DOHH2 (cell line): ENCODE measurements around the gene ZRANB1.
"Not testable (repeated sequence)": the region's sequence is repeated elsewhere in the genome, so short reads cannot be mapped to it uniquely, and the experiment has no call there.

Source experiments
- H3F3A ChIP-seq: fragments of 200-600 bp; sonication (generic), shearing (Covaris generic); 2 replicates; pipeline ENCODE4 v1.6.0; 2016; ENCODE audit warnings: antibody characterized with exemption, mild to moderate bottlenecking; ENCODE audit not compliant: control insufficient read depth, insufficient read depth
- H3K27ac ChIP-seq: fragments of 200-600 bp; sonication (generic); 2 replicates; pipeline ENCODE4 v1.5.1; 2014; ENCODE audit warnings: low read depth, mild to moderate bottlenecking, low read length, moderate library complexity
- H3K27me3 ChIP-seq: fragments of 200-600 bp; sonication (generic); 2 replicates; pipeline ENCODE4 v1.6.1; 2014; ENCODE audit warnings: mild to moderate bottlenecking, low read length, mixed read lengths; ENCODE audit not compliant: control insufficient read depth
- H3K36me3 ChIP-seq: fragments of 200-600 bp; sonication (generic); 2 replicates; pipeline ENCODE4 v1.6.1; 2014; ENCODE audit warnings: mild to moderate bottlenecking, low read length, moderate library complexity, mixed read lengths; ENCODE audit not compliant: control insufficient read depth
- H3K4me1 ChIP-seq: fragments of 200-600 bp; sonication (generic); 2 replicates; pipeline ENCODE4 v1.6.1; 2014; ENCODE audit warnings: mild to moderate bottlenecking, low read length, mixed read lengths; ENCODE audit not compliant: control insufficient read depth
- H3K4me2 ChIP-seq: fragments of 200-600 bp; sonication (generic); 2 replicates; pipeline ENCODE4 v1.6.0; 2014; ENCODE audit warnings: mild to moderate bottlenecking, low read length, moderate library complexity
- H3K4me3 ChIP-seq: fragments of 200-600 bp; sonication (generic); 2 replicates; pipeline ENCODE4 v1.5.1; 2014; ENCODE audit warnings: mild to moderate bottlenecking, low read length, mixed read lengths
- H3K79me2 ChIP-seq: fragments of 200-600 bp; sonication (generic); 2 replicates; pipeline ENCODE4 v1.6.1; 2014; ENCODE audit warnings: mild to moderate bottlenecking, low read length, mixed read lengths; ENCODE audit not compliant: control insufficient read depth
- H3K9me2 ChIP-seq: fragments of 200-600 bp; sonication (generic); replicated peaks from 2 replicates; pipeline ENCODE4 v1.6.1; 2014; ENCODE audit warnings: mild to moderate bottlenecking, low read length, mixed read lengths; ENCODE audit not compliant: control insufficient read depth
- H3K9me3 ChIP-seq: fragments of 200-600 bp; sonication (generic); 2 replicates; pipeline ENCODE4 v1.6.1; 2014; ENCODE audit warnings: antibody characterized with exemption, low read length, mixed read lengths; ENCODE audit not compliant: control insufficient read depth, insufficient read depth
- H4K20me1 ChIP-seq: fragments of 200-600 bp; sonication (generic); 2 replicates; pipeline ENCODE4 v1.6.0; 2014; ENCODE audit warnings: low read depth, mild to moderate bottlenecking, antibody characterized with exemption, low read length, moderate library complexity; ENCODE audit not compliant: control insufficient read depth, insufficient read depth
- CTCF ChIP-seq: fragments of 200-600 bp; sonication (generic); IDR thresholded peaks from one replicate; pipeline ENCODE4 v1.5.1; 2014; ENCODE audit warnings: antibody characterized with exemption, mild to moderate bottlenecking, low read depth, low read length; ENCODE audit not compliant: poor library complexity, severe bottlenecking
- EZH2phosphoT487 ChIP-seq: fragments of 200-600 bp; sonication (generic); IDR thresholded peaks from 2 replicates; pipeline ENCODE4 v1.6.1; 2017; ENCODE audit warnings: borderline replicate concordance, mild to moderate bottlenecking, antibody characterized with exemption, low read length, moderate library complexity, mixed read lengths

The ZRANB1 gene

GRCh38 chr10:124987788-124988187 lies 45.9 kb downstream of the ZRANB1 start:
- Histone ChIP-seq H3K27me3 (no peaks in the 10 kb centered on the region), H3K4me3 (no peak overlapping the region), H3F3A (no peaks in the 10 kb centered on the region), H3K9me3 (no peaks in the 10 kb centered on the region), H3K4me2 (no peak overlapping the region), H3K79me2 (no peaks in the 10 kb centered on the region), H3K4me1 (no peaks in the 10 kb centered on the region), H3K9me2 (no peaks in the 10 kb centered on the region), H4K20me1 (no peaks in the 10 kb centered on the region), H3K36me3 (peaks cover 42% of the 10 kb centered on the region), H3K27ac (no peak overlapping the region)
- no peak for TF ChIP-seq CTCF
- no peak for TF ChIP-seq EZH2phosphoT487

- not testable (repeated sequence) for H4K20me1 ChIP-seq, H3K79me2 ChIP-seq, H3K4me1 ChIP-seq, H3K4me2 ChIP-seq, H3K9me2 ChIP-seq, H3K4me3 ChIP-seq, H3K27ac ChIP-seq, H3K27me3 ChIP-seq, H3K9me3 ChIP-seq, H3F3A ChIP-seq
- H3K36me3 ChIP-seq, result peaks cover 37% of the 10 kb centered on the region
These were observed 46.8 kb downstream of the ZRANB1 start for GRCh38 chr10:124988753-124989152.

- Histone ChIP-seq H3K4me1 (no peaks in the 10 kb centered on the region), H3F3A (no peaks in the 10 kb centered on the region), H3K4me3 (no peak overlapping the region), H3K4me2 (no peak overlapping the region), H3K36me3 (peaks cover 31% of the 10 kb centered on the region), H3K27ac (no peak overlapping the region), H3K9me3 (no peaks in the 10 kb centered on the region), H4K20me1 (no peaks in the 10 kb centered on the region), H3K27me3 (no peaks in the 10 kb centered on the region), H3K9me2 (no peaks in the 10 kb centered on the region), H3K79me2 (no peaks in the 10 kb centered on the region)
- TF ChIP-seq CTCF (no peak), EZH2phosphoT487 (no peak)
These were observed 47.6 kb downstream of the ZRANB1 start for GRCh38 chr10:124989526-124989925.

GRCh38 chr10:124990671-124991625 lies 49.0 kb downstream of the ZRANB1 start:
- no peak overlapping the region for H3K4me3 ChIP-seq
- H3K9me3 ChIP-seq, result no peaks in the 10 kb centered on the region
- H3K79me2 ChIP-seq, result no peaks in the 10 kb centered on the region
- no peaks in the 10 kb centered on the region for H3F3A ChIP-seq
- no peak overlapping the region for H3K27ac ChIP-seq
- no peaks in the 10 kb centered on the region for H3K9me2 ChIP-seq
- H3K36me3 ChIP-seq, result peaks cover 21% of the 10 kb centered on the region
- no peaks in the 10 kb centered on the region for H3K4me1 ChIP-seq
- H3K4me2 ChIP-seq, result no peak overlapping the region
- H4K20me1 ChIP-seq, result no peaks in the 10 kb centered on the region
- TF ChIP-seq CTCF, result no peak
- TF ChIP-seq EZH2phosphoT487, result no peak
- H3K27me3 ChIP-seq, result no peaks in the 10 kb centered on the region
